OCI-LY3 (cell line): ENCODE results near the gene RPL4.

Experiments used
- H2AFZ ChIP-seq: fragments of 200-600, 300-600 bp; shearing (Covaris generic); 2 replicates; pipeline ENCODE4 v1.6.0; 2014; ENCODE audit warnings: antibody characterized with exemption, low read depth, low read length
- H3K27ac ChIP-seq: fragments of 200-600, 300-600 bp; sonication (generic); 2 replicates; pipeline ENCODE4 v1.5.1; 2014; ENCODE audit warnings: mild to moderate bottlenecking, low read length, moderate library complexity, mixed read lengths
- H3K27me3 ChIP-seq: fragments of 200-600, 300-600 bp; sonication (generic); 2 replicates; pipeline ENCODE4 v1.6.1; 2014; ENCODE audit warnings: low read depth, low read length, mixed read lengths
- H3K36me3 ChIP-seq: fragments of 200-600, 300-600 bp; sonication (generic); replicated peaks from 2 replicates; pipeline ENCODE3; 2014; ENCODE audit warnings: low read depth, low read length, mixed read lengths
- H3K4me1 ChIP-seq: fragments of 300-600, 200-600 bp; sonication (generic); 2 replicates; pipeline ENCODE4 v1.6.1; 2014; ENCODE audit warnings: low read length, mixed read lengths
- H3K4me2 ChIP-seq: fragments of 200-600, 300-600 bp; sonication (generic); 2 replicates; pipeline ENCODE4 v1.6.1; 2014; ENCODE audit warnings: low read length, mixed read lengths
- H3K4me3 ChIP-seq: fragments of 300-600, 200-600 bp; sonication (generic); 2 replicates; pipeline ENCODE4 v1.5.1; 2014; ENCODE audit warnings: antibody characterized with exemption, mild to moderate bottlenecking, low read length, moderate library complexity
- H3K79me2 ChIP-seq: fragments of 300-600, 200-600 bp; shearing (Covaris generic); 2 replicates; pipeline ENCODE4 v1.6.1; 2014; ENCODE audit warnings: mild to moderate bottlenecking, low read length, mixed read lengths
- H3K9ac ChIP-seq: fragments of 300-600, 200-600 bp; shearing (Covaris generic); 2 replicates; pipeline ENCODE4 v1.6.0; 2014; ENCODE audit warnings: mild to moderate bottlenecking, low read length, moderate library complexity
- H3K9me3 ChIP-seq: fragments of 200-600, 300-600 bp; shearing (Covaris generic); 2 replicates; pipeline ENCODE4 v1.6.1; 2014; ENCODE audit warnings: low read length, mixed read lengths; ENCODE audit not compliant: insufficient read depth
- H4K20me1 ChIP-seq: fragments of 200-600, 300-600 bp; sonication (generic); 2 replicates; pipeline ENCODE4 v1.6.1; 2016; ENCODE audit warnings: low read length, mixed read lengths; ENCODE audit not compliant: insufficient read depth
- CTCF ChIP-seq: fragments of 200-600, 300-600 bp; sonication (generic); IDR thresholded peaks from 2 replicates; pipeline ENCODE4 v1.5.1; 2014; ENCODE audit warnings: antibody characterized with exemption, low read length, low read depth
- EZH2phosphoT487 ChIP-seq: fragments of 200-600 bp; shearing (Covaris generic); IDR thresholded peaks from 2 replicates; pipeline ENCODE4 v1.6.1; 2018; ENCODE audit warnings: antibody characterized with exemption, mixed run types, low read depth

Gene RPL4

GRCh38 chr15:66459818-66460615 lies 44.6 kb downstream of the RPL4 start:
- Histone ChIP-seq H3K4me2 (no peak overlapping the region), H3K79me2 (no peaks in the 10 kb centered on the region), H4K20me1 (peaks cover 18% of the 10 kb centered on the region), H3K9ac (no peak overlapping the region), H3K27ac (no peak overlapping the region), H3K9me3 (no peaks in the 10 kb centered on the region), H3K4me1 (peaks cover 2% of the 10 kb centered on the region), H2AFZ (no peak overlapping the region), H3K36me3 (peaks cover 16% of the 10 kb centered on the region), H3K27me3 (no peaks in the 10 kb centered on the region), H3K4me3 (no peak overlapping the region)
- no peak for TF ChIP-seq CTCF
- TF ChIP-seq EZH2phosphoT487: no peak

DNA sequence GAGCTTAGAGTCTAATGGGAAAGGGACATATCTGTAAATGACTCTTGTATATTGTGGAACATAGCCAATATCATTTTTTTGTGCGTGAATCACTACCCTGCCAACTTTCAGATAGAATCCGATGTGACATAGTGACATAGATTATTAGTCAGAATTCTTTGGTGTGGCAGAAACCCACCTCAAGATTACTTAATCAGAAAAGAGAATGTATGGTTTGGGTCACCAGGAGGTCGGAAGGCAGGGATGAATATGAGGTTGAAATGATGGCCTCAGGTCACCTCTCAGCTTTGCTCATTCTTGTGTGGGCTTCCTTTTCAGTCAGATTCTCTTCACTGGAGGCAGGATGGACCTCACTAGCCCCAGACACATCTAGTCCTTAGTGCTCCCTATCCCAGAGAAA lies 48.4 kb downstream of the RPL4 start:
- Histone ChIP-seq H2AFZ (no peak overlapping the region), H3K4me1 (no peaks in the 10 kb centered on the region), H3K9me3 (no peaks in the 10 kb centered on the region), H3K27me3 (no peaks in the 10 kb centered on the region), H3K79me2 (no peaks in the 10 kb centered on the region), H3K4me3 (no peak overlapping the region), H3K36me3 (peaks cover 12% of the 10 kb centered on the region), H3K4me2 (no peak overlapping the region), H3K27ac (no peak overlapping the region), H4K20me1 (peaks cover 13% of the 10 kb centered on the region), H3K9ac (no peak overlapping the region)
- TF ChIP-seq EZH2phosphoT487 (no peak), CTCF (no peak)

- no peak overlapping the region for H2AFZ ChIP-seq
- H3K4me2 ChIP-seq: no peak overlapping the region
- H3K9ac ChIP-seq: no peak overlapping the region
- H3K27me3 ChIP-seq: no peaks in the 10 kb centered on the region
- H3K27ac ChIP-seq: no peak overlapping the region
- TF ChIP-seq EZH2phosphoT487 (no peak), CTCF (no peak)
- peaks cover 16% of the 10 kb centered on the region for H3K36me3 ChIP-seq
- no peak overlapping the region for H3K4me3 ChIP-seq
- H4K20me1 ChIP-seq: no peaks in the 10 kb centered on the region; the same call in 1 of the 2 replicates
- H3K79me2 ChIP-seq: no peaks in the 10 kb centered on the region
- H3K9me3 ChIP-seq: no peaks in the 10 kb centered on the region
- H3K4me1 ChIP-seq: no peaks in the 10 kb centered on the region
Measured at GRCh38 chr15:66454143-66454542, 50.5 kb downstream of the RPL4 start.

DNA sequence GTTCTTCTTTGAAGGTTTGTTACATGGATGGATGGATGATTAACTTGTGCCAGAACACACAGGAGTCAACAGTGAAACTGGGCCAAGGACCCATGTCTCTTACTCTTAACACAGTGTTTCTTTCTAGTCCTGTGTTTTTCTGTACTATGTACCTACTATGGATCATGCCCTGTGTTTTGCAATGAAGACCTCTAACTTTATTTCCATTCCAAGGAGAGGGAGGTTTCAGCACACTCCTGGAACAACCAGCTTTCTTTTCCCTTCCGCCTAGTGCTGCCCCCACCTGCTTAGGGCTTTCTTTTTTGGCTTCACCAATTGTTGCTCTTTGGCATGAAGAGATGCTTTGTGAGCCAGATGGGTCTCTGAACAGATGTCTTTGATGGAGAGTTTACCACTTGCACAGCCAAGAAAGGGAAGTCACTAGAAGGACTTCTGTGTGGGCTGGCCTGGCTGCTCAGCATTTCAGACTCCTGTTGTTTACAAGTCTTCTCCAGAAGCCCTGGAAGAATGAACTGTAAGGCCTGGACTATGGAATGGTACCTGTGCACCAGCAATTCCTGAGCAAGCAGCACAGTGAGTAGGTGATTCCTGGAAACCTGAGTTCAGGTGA lies 51.6 kb downstream of the RPL4 start:
- no peaks in the 10 kb centered on the region for H3K79me2 ChIP-seq
- H3K4me2 ChIP-seq: no peak overlapping the region
- H3K27ac ChIP-seq: no peak overlapping the region
- H3K9me3 ChIP-seq: no peaks in the 10 kb centered on the region
- H3K4me1 ChIP-seq: no peaks in the 10 kb centered on the region
- no peak overlapping the region for H3K9ac ChIP-seq
- peaks cover 23% of the 10 kb centered on the region for H3K36me3 ChIP-seq
- TF ChIP-seq CTCF (no peak), EZH2phosphoT487 (no peak)
- no peak overlapping the region for H3K4me3 ChIP-seq
- no peaks in the 10 kb centered on the region; the same call in 1 of the 2 replicates for H4K20me1 ChIP-seq
- H2AFZ ChIP-seq: no peak overlapping the region
- H3K27me3 ChIP-seq: no peaks in the 10 kb centered on the region
